Activated naive CD8-positive, alpha-beta T cell treated with anti-CD3 and anti-CD28 coated beads, Interleukin-2, amount 50 U/mL, for 24 hours (primary cell): ENCODE measurements around the gene APBA2.

ENCODE experiments used
- ATAC-seq: fragments of 150-1000 bp; cut with Tn5 transposase; one replicate; pipeline ENCODE4 v1.10.0; 2021
- DNase-seq: peaks from one replicate; pipeline ENCODE4 v3.0.0; 2021
- H3K27ac Mint-ChIP-seq: one replicate; pipeline ENCODE4 v1.8.0; 2021; ENCODE audit warnings: mild to moderate bottlenecking, mixed read lengths
- H3K27me3 Mint-ChIP-seq: one replicate; pipeline ENCODE4 v1.8.0; 2021; ENCODE audit warnings: mixed read lengths
- H3K36me3 Mint-ChIP-seq: one replicate; pipeline ENCODE4 v1.8.0; 2021; ENCODE audit warnings: low read depth, mixed read lengths
- H3K4me1 Mint-ChIP-seq: one replicate; pipeline ENCODE4 v1.8.0; 2021; ENCODE audit warnings: mixed read lengths
- H3K4me3 Mint-ChIP-seq: one replicate; pipeline ENCODE4 v1.8.0; 2021; ENCODE audit warnings: mild to moderate bottlenecking, moderate library complexity, mixed read lengths
- H3K9me3 Mint-ChIP-seq: one replicate; pipeline ENCODE4 v1.8.0; 2021; ENCODE audit warnings: mixed read lengths

Gene APBA2

GRCh38 chr15:29125382-29126207 lies 239.8 kb downstream of the APBA2 start:
- no peak overlapping the region for H3K27ac Mint-ChIP-seq
- H3K27me3 Mint-ChIP-seq: peaks cover under 1% of the 10 kb centered on the region
- DNase-seq (no peak), ATAC-seq (no peak)
- H3K4me1 Mint-ChIP-seq: no peaks in the 10 kb centered on the region
- no peaks in the 10 kb centered on the region for H3K36me3 Mint-ChIP-seq
- no peak overlapping the region for H3K4me3 Mint-ChIP-seq
- no peaks in the 10 kb centered on the region for H3K9me3 Mint-ChIP-seq

DNA sequence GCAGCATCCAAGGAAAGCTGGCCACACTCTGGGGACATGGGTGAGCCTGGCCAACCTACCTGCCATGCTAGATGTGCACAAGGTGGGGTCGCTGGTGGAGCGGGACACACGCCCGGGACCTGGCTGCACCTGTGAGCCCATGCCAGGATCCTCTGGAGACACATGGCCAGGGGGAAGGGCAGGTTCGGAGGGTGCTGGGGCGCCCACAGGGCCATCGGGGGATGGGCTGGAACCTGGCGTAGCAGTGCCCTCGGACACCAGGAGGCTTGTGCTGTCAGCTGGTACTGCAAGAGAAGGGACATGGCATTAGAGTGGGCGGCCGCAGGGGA lies 240.4 kb downstream of the APBA2 start:
- Mint-ChIP-seq H3K27ac (no peak overlapping the region), H3K27me3 (peaks cover 3% of the 10 kb centered on the region), H3K4me1 (peaks cover under 1% of the 10 kb centered on the region), H3K9me3 (no peaks in the 10 kb centered on the region), H3K4me3 (no peak overlapping the region), H3K36me3 (no peaks in the 10 kb centered on the region)
- ATAC-seq (no peak), DNase-seq (no peak)

GRCh38 chr15:29126821-29127461 lies 241.2 kb downstream of the APBA2 start:
- Mint-ChIP-seq H3K4me1 (peaks cover 1% of the 10 kb centered on the region), H3K9me3 (no peaks in the 10 kb centered on the region), H3K27me3 (peaks cover 4% of the 10 kb centered on the region), H3K27ac (no peak overlapping the region), H3K36me3 (no peaks in the 10 kb centered on the region), H3K4me3 (no peak overlapping the region)
- ATAC-seq (no peak), DNase-seq (no peak)

DNA sequence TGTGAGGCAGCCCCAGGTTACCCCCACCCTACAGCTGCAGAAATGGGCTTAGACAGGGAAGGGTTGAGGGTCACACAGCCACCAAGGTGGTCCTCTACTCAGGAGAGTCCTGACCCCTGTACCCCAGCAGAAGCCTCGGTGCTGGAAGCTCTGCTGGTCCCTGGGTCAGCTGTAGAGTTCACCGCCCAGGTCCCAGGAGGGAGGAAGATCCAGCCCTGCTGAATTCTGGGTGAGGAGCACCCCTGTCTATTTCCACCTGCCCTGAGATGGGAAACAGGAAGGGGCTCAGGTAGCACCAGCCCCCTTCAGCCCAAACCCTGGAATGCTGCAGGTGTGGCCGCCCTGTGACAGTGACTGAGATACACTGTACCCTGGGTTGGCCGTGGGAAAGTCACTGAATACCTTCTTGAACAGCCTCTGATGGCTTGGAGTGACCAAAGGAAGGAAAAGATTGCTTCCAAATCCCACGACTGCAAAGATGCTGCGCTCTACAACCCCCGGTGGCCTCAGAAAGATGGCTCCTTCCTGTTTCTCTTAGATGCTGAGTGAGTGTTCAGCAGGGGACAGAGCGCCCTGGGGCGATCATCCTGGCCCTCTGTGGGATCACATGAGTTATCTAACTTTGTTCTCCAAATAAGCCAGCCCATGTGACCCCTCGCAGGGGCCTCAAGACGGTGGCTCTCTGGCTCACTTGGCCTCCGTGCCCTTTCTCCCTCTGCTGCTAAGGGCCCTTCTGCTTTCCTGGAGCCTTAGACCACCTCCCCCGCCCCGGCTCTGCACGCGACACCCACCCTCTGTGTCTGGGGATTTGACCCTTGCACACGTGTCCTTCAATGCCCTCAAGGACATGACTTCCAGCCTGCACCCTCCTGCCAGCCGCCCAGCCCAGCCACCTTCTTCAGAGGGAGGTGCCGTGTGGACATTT lies 242.0 kb downstream of the APBA2 start:
- DNase-seq: no peak
- Mint-ChIP-seq H3K36me3 (no peaks in the 10 kb centered on the region), H3K4me1 (peaks cover 1% of the 10 kb centered on the region), H3K27me3 (peaks cover 4% of the 10 kb centered on the region), H3K4me3 (no peak overlapping the region), H3K27ac (no peak overlapping the region), H3K9me3 (no peaks in the 10 kb centered on the region)
- ATAC-seq: no peak

DNA sequence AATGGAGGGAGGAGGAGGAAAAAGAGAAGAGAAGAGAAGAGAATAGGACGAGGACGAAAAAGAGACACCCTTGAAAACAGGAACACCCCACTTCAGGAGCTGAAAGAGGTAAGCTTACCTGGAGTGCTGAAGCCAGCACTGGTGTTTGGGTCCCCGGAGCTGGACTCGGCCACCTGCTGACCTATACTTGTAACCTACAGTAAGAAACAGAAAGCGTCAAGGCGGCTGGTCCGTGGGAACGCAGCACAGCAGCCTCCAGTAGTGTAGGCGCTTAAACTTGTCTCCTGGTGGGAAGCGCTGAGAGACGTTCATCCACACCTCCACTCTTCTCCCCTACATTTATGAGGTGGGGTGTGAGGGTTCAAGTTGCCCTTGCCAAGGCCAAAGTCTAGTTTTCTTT lies 242.9 kb downstream of the APBA2 start:
- Mint-ChIP-seq H3K36me3 (no peaks in the 10 kb centered on the region), H3K4me3 (no peak overlapping the region), H3K9me3 (no peaks in the 10 kb centered on the region), H3K27me3 (peaks cover 4% of the 10 kb centered on the region), H3K27ac (no peak overlapping the region), H3K4me1 (peaks cover 1% of the 10 kb centered on the region)
- ATAC-seq: no peak
- no peak for DNase-seq

DNA sequence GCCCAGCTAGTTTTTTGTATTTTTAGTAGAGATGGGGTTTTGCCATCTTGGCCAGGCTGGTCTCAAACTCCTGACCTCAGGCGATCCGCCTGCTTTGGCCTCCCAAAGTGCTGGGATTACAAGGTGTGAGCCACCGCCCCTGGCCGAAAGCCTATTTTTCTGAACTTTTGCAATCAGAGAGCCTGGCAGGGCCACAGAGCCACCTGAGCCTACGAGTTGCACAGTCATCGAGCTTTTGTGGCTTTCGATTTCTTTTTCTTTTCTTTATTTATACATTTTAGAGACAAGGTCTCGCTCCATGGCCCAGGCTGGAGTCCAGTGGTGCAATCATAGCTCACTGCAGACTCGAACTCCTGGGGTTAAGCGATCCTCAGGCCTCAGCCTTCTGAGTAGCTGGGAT lies 243.4 kb downstream of the APBA2 start:
- no peak for DNase-seq
- H3K4me1 Mint-ChIP-seq: peaks cover 1% of the 10 kb centered on the region
- H3K9me3 Mint-ChIP-seq: no peaks in the 10 kb centered on the region

GRCh38 chr15:29129926-29130325 lies 244.2 kb downstream of the APBA2 start:
- Mint-ChIP-seq H3K9me3 (no peaks in the 10 kb centered on the region), H3K4me1 (peaks cover 1% of the 10 kb centered on the region), H3K36me3 (no peaks in the 10 kb centered on the region), H3K27me3 (peaks cover 4% of the 10 kb centered on the region), H3K4me3 (no peak overlapping the region), H3K27ac (no peak overlapping the region)
- DNase-seq (no peak), ATAC-seq (no peak)

More for the DNA sequence above, 243.4 kb downstream of the APBA2 start:
- Mint-ChIP-seq H3K27me3 (peaks cover 4% of the 10 kb centered on the region), H3K27ac (no peak overlapping the region), H3K36me3 (no peaks in the 10 kb centered on the region), H3K4me3 (no peak overlapping the region)
- no peak for ATAC-seq

DNA sequence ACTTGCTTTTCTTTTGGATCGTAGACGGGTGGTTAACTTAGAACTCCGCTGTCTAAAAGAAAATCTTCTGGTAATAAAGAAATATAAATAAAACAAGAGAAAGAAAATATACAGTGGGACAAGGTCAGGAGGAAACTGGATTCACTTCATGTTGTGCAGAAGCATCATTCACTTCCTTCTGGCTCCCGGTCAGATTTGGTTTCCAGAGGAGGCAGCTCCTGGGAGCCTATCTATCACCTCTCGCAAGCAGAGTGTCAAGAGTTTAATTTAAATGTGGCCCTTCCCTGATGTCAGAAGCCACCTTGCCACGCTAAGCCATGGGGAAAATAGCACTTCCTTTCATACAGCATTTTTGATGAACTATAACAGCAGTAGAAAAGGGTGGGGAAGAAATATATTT lies 244.7 kb downstream of the APBA2 start:
- no peak overlapping the region for H3K27ac Mint-ChIP-seq
- ATAC-seq (no peak), DNase-seq (no peak)
- no peaks in the 10 kb centered on the region for H3K36me3 Mint-ChIP-seq
- peaks cover 7% of the 10 kb centered on the region for H3K27me3 Mint-ChIP-seq
- peaks cover 1% of the 10 kb centered on the region for H3K4me1 Mint-ChIP-seq
- no peak overlapping the region for H3K4me3 Mint-ChIP-seq
- H3K9me3 Mint-ChIP-seq: no peaks in the 10 kb centered on the region

- Mint-ChIP-seq H3K36me3 (no peaks in the 10 kb centered on the region), H3K4me1 (peaks cover 1% of the 10 kb centered on the region), H3K4me3 (no peak overlapping the region), H3K9me3 (no peaks in the 10 kb centered on the region), H3K27ac (no peak overlapping the region), H3K27me3 (peaks cover 7% of the 10 kb centered on the region)
- ATAC-seq: no peak
- DNase-seq: no peak
Measured at GRCh38 chr15:29130951-29131839, 245.4 kb downstream of the APBA2 start.

DNA sequence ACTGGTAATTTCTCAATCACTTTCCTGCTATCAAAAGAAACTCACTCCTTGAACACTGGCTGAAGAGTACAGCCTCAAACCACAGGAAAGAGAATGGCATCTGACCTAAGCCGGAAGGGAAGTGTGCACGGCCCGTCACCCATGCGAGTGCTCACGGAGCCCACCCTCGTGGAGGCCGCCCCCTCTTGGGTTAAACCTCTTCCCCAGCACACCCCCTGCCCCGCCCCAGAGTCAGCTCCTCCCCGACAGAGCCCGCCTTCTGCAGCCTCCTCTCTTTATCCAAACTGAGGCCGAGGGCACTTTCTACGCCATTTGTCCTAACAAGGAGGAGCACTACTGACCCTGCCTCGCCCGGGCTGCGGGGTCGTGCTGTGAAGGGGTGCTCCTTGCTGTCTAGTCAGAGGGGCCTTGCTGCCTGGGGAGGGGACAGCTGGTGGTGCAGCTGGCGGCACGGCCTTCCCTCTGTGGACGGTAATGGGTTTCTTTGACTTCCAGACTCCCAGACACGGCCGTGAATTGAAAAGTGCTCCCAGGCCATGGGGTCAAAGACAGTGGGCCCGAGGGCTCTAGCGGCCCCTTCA lies 246.2 kb downstream of the APBA2 start:
- no peaks in the 10 kb centered on the region for H3K36me3 Mint-ChIP-seq
- no peak for ATAC-seq
- DNase-seq: no peak
- no peaks in the 10 kb centered on the region for H3K9me3 Mint-ChIP-seq
- H3K4me1 Mint-ChIP-seq: peaks cover 1% of the 10 kb centered on the region
- peaks cover 10% of the 10 kb centered on the region for H3K27me3 Mint-ChIP-seq
- H3K27ac Mint-ChIP-seq: no peak overlapping the region
- no peak overlapping the region for H3K4me3 Mint-ChIP-seq

DNA sequence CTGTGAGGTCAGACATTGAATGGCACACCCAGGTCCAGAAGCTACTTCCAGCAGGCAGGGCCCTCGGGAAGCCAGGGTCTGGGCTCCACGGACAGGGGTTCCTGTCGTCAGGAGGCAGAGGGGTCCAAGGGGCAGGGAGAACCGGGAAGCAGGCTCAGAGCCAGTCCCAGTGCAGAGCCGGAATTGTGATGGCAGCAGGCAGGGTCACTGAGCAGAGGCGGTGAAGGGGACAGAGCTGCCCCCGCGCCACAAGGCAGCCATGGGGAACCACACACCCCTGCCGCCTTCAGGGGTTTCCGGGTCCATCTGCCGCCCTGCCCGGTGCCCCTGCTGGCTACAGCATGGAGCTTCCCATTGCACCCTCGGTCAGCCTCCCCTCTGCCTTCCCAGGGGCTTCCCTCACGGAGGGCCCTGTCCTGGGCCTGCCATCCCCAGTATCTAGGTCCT lies 247.0 kb downstream of the APBA2 start:
- no peak overlapping the region for H3K4me3 Mint-ChIP-seq
- peaks cover 1% of the 10 kb centered on the region for H3K4me1 Mint-ChIP-seq
- H3K27me3 Mint-ChIP-seq: peaks cover 10% of the 10 kb centered on the region
- H3K36me3 Mint-ChIP-seq: no peaks in the 10 kb centered on the region
- no peaks in the 10 kb centered on the region for H3K9me3 Mint-ChIP-seq
- H3K27ac Mint-ChIP-seq: no peak overlapping the region
- DNase-seq: no peak
- no peak for ATAC-seq

GRCh38 chr15:29133321-29133720 lies 247.5 kb downstream of the APBA2 start:
- DNase-seq: no peak

GRCh38 chr15:29133791-29134190 lies 248.0 kb downstream of the APBA2 start:
- DNase-seq (no peak), ATAC-seq (no peak)
- Mint-ChIP-seq H3K9me3 (no peaks in the 10 kb centered on the region), H3K27ac (no peak overlapping the region), H3K4me1 (peaks cover 1% of the 10 kb centered on the region), H3K36me3 (no peaks in the 10 kb centered on the region), H3K4me3 (no peak overlapping the region), H3K27me3 (peaks cover 18% of the 10 kb centered on the region)

More at GRCh38 chr15:29133321-29133720, 247.5 kb downstream of the APBA2 start:
- Mint-ChIP-seq H3K27ac (no peak overlapping the region), H3K4me1 (peaks cover 1% of the 10 kb centered on the region), H3K36me3 (no peaks in the 10 kb centered on the region), H3K9me3 (no peaks in the 10 kb centered on the region), H3K27me3 (peaks cover 14% of the 10 kb centered on the region), H3K4me3 (no peak overlapping the region)
- ATAC-seq: no peak
